CD4-positive, alpha-beta T cell treated with Interleukin-17A for 1 hour (primary cell): ENCODE data around the gene ENTHD1.
A peak's percentile ranks its signal among the peaks of the same experiment; 100 is the strongest.

Experiments used
- DNase-seq: peaks from one replicate; pipeline ENCODE4 v3.0.0-alpha.2; 2020

ENTHD1 gene

DNA sequence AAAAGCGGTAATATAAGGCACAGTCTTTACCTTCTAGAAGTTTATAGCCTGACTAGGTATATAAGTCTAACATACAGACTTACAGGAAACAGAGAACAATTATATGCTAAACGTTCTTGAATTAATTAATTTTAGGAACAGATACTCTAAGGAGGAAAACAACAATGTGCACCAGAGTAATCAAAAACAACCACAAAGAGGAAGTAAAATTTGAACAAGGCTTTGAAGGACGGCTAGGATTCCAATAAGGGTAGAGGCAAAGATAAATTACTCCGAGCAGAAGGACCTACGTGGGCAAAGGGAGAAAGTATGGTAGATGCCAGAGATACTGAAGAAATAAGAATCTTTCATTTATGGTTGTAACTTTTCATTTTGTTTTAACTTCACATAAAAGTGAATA lies 54.4 kb downstream of the ENTHD1 start:
- no peak for DNase-seq

DNA sequence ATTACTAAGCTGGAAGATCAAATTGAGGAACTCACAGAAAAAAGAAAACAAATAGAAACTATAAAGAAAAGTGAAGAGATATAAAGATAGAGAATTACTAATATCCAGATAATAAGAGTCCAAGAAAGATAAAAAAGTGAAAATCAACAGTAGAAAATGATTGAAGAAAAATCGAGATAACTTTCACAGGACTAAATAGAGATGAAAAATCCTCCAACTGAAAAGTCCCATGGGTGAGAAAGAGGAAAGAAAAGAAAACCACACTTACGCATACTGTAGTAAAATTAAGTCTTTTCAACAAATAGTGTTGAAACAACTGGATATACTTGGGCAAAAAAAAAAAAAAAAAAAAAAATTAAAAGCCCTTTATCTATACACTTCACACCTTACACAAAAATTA lies 60.0 kb downstream of the ENTHD1 start:
- no peak for DNase-seq

DNA sequence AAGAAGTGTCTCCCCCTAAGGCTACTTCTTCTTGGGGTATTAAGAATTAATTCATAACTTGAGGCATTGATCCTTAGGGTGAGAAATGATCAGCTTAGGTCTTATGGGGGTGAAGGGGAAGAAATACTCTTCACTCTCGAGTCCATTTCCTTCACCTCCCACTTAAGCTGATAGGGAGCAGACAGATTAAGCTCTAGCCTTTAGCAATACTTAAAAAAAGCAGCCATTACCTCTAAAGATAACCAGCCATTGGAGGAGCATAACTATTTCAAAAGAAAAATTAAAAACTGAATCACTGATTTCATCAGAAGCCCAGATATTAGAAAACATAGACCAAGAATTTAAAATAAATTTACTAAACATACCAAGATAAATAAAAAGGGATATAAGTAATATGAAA lies 60.5 kb downstream of the ENTHD1 start:
- no peak for DNase-seq

DNA sequence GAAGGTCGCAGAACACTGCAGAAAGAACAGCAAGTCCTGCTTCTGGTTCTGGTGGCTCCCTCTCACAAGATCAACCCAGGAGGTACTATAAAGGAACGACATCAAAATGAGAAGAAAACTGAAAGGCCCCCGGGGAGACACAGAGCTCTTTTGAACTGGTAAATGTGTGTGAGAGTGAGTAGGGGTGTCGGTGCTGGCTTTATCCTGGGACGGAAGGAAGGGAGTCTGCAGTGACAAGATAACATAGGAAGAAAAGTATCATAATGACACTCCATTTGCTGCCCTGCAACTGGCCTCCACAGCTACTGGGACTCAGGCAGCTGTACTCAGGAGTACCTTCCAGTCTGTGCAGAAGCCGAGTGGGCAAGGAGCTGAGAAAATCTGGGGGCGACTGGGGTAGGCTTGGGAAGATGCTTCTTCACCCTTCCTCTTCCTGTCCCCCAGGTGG lies 60.9 kb downstream of the ENTHD1 start:
- no peak for DNase-seq

DNA sequence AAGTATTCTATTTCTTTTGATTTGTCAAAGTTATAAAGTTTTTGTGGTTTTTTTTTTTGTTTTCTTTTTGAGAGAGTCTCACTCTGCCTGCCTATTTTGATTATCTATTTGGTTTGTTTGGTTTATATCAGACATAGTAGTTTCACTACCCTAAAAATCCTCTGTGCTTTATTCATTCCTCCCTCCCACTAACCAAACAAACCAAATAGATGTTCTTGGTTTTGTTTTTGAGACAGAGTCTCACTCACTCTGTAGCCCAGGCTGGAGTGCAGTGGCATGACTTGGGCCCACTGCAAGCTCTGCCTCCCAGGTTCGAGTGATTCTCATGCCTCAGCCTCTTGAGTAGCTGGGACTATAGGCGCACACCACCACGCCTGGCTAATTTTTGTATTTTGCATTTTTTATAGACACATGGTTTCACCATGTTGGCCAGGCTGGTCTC lies 67.9 kb downstream of the ENTHD1 start:
- no peak for DNase-seq

DNA sequence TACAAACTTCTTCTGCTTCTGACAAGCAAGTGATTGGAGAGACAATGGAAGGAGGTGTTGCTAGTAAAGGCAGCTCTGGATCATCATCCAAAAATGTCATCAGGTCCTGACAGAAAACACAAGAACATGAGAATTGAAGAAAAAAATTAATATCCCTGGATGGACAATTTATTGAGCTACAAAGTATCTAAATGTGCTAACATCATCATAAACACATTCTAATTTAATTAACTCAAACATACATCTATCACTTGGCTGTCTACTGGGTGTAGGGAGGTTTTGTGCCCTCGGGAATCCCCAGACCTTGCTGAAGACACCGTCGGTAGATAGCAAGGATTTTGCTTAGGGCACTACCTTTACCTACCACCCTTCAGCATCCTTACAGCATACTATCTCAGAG lies 72.6 kb downstream of the ENTHD1 start:
- no peak for DNase-seq

DNA sequence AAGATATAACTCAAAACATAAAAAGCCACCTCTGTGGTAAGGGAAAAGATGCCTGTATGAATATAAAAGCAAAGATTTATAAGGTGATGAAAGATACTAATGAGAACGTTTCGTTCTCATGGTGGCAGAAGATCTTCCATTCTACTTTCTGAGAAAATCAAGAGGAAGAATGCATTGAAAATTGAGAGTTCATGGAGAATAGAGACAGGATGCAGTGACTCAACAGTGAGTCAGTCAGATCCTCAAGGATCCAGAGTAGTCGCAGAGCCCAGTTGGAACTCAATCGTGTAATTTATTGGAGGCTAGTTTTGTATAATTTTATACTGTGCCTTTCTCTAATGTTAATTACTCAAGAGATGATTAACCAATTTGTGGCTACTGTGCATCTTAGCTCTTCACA lies 73.3 kb downstream of the ENTHD1 start:
- DNase-seq: no peak

DNA sequence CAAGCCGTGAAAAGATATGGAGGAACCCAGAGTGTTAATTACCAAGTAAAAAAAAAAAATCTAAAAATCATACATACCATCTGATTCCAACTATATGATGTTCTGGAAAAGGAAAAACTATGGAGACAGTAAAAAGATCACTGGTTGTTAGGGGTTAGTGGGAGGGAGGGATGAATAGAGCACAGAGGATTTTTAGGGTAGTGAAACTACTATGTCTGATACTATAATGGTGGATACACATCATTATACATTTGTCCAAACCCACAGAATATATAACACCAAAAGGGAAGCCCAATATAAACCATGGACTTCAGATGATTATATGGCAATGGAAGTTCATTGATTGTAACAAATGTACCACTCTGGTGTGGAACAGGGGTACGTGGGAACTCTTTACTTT lies 74.1 kb downstream of the ENTHD1 start:
- DNase-seq: no peak

DNA sequence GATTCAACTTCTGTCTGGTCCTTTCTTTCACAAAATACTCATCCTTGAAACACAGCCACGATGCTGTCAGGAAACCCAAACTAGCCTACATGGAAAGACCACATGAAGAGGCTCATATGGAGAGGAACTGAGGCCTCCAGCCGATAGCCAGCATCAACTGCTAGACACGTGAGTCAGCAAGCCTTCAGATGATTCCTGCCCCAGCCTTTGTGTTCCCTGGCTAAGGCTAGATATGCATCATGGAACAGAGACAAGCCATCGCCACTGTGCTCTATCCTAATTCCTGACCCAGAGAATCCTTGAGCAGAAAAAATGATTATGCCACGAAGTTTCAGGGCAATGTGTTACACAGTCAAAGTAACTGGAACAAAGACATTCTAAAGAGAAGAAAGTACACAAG lies 75.5 kb downstream of the ENTHD1 start:
- DNase-seq: no peak

DNA sequence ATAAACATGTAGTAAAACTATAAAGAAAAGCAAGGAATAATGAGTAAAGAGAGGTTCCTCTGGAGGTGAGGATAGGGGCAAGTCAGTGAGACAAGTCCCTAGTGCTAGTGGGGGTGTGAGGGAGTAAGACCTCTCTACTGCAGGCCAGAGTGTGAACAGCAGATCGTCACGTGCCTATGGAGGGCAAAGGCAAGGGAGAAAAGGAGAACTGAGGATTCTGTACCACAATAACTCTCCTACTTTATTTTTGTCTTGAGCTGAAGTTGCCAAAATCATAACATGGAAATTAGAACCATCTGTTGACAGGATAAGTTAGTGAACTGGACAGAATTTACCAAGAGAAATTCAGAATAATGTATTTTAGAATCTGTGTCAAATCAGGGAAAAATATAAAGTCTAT lies 77.6 kb downstream of the ENTHD1 start:
- DNase-seq: no peak

DNA sequence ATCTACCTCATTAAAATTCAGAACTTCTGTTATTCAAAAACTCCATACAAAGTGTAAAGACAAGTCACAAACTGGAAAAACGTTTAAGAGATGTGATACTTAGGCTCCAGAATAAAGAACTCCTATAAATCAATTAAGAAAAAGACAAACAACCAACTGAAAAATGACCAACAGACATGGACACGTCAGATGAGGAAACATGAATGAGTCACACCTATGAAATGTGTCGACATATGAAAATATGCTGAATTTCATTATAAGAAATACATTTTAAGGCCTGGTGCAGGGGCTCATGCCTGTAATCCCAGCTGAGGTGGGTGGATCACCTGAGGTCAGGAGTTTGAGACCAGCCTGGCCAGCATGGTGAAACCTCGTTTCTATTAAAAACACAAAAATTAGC lies 78.7 kb downstream of the ENTHD1 start:
- no peak for DNase-seq

DNA sequence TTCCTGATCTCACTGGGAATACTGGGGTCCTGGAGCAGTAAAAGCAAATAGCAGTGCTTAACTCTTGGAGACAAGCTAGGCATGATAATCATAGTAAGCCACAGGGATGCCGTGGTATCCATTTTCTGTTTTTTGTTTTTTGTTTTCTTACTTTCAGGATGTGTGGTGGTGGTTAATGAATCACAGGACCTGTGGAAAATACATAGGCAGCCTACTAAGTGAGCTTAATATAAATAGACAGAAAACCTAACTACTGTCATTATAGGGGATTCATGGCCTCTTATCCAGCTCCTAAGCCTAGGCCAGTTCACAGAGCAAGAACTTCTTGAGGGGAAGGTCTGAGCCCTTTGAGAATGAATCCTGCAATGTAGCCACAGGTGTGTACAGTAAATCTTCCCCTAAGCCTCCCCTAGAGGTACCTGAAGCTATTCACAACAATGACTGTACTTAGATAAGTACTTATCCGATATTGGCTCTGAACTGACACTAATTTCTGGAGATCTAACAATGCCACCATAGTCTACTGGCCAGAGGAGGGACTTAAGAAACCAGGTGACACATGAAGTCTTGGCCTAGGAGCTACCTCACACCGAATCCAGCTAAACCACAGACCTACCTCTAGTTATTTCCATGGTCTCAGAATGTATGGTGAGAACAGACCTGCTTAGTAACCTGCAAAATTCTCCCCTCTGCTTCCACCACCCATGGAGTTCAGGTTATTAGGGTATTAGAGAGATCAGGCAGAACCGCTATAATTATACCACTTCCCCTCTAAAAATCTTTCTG lies 83.6 kb downstream of the ENTHD1 start:
- DNase-seq: no peak

DNA sequence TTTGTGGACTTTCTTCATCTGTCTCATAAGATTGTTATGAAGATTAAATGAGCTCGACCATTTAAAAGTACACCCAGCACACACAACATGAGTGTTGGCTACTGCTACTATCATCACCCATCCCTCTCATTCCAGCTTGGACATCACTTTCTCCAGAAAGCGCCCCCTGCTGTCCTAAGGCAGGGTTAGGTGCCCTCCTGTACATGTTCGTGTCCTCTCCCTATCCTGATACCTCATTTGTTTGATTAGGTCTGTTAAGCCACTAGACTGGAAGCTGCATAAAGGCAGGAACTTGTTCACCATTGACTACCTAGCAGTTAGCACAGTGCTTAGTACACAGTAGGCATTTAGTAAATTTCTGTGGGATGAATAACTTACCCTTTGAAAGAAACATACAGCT lies 85.5 kb downstream of the ENTHD1 start:
- peak; percentile 36 for DNase-seq

DNA sequence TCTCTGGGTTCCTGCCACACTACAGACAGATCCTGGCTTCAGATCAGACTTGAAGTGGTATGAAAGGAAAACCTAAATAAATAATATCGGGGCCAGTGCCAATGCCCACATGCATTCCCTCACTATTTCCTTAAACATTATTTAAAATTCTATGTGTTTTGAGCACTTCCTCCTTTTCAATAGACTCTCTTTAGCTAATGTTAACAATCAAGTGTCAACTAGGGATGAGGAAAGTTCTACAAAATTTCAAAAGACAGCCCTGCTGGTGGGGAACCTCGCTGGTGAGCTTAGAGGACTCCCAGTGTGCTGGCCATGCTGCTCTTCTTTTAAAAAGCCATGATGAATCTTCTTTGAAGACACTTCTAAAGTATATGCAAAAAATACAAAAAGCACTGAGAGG lies 87.5 kb downstream of the ENTHD1 start:
- DNase-seq: no peak

DNA sequence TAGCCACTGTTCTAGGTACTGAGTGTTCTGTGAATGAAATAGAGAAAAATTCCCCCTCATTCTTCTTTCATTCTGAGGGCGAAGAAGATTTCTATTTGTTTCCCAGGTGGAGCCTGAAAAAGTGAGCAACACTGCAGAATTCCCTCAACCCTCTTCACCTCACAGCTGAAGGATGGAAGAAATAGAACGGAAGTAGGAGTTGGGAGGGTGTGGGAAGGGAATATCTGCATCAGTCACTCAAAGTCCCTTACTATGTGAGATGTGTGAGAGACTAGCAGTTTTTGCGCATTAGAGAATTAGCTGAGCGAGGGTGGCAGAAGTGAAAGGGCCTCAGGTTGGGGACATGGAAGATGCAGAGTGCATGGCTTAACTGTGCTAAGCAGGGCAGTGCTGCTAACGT lies 88.4 kb downstream of the ENTHD1 start:
- no peak for DNase-seq

DNA sequence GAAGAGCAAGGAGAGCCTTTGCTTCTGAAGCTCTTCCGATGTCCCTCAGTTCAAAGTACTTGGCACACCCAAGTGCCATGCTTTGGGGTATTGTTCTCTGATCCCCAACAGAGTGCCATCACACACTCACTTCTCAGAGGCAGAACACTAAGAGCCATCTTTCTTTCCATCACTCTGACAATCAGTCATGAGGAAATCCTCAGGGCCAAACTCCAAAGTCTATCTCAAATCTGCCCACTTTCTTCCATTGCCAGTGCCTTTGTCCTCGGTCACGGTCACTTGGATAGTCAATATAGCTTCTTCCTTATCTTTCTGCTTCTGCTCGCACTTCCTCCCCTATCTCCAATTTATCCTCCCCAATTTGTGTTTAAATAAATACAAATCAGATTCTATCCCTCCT lies 90.9 kb downstream of the ENTHD1 start:
- DNase-seq: no peak

DNA sequence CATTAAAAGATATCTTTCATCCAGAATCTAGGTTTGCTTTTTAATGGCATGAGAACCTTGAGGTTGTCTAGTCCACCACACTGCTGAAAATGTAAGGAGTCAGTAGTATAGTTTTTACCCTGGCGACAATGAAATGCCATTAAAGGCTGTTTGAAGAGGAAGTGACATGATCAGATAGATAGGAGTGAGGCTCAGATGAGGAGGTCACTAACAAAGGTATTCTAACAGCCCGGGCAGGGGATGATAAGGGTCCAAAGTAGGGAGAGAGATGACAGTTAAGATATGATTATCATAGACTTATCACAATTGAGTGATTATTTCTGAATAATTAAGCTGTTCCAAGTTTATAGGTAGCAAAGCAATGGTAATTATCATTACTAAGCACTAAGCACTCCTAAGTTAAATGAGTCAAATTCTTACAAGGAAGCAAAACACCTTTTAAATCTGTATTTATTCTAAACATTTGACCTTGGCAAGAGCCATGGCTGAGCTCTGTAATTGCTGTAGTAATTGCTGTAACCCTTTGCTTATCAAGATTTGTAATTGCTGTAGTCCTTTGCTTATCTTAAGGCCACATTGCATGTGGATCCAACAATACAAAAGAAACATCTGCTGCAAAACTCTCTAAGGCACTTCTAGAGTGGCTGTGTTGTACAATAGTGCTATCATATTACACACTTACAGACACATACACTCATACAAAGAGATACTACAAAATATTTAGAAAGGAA lies 92.6 kb downstream of the ENTHD1 start:
- DNase-seq: no peak

DNA sequence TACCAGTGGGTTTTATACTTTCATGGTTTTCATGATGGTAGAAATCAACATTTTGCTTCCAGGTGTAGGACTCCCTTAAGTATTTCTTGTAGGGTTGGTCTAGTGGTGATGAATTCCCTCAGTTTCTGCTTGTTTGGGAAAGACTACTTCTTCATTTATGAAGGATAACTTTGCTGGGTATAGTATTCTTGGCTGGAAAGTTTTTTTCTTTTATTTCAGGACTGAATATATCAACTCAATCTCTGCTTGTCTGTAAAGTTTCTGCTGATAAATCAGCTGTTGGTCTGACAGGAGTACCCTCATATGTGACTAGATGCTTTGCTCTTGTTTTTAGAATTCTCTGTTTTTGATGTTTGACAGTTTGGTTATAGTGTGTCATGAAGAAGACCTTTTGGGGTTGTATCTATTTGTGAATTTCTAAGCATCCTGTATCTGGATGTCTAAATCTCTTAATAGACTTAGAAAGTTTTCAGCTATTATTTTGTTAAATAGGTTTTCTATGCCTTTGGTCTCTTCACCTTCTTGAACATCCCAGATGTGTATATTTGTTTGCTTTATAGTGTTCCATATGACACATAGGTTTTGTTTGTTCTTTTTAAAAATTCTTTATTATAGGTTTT lies 95.9 kb downstream of the ENTHD1 start:
- DNase-seq: no peak

DNA sequence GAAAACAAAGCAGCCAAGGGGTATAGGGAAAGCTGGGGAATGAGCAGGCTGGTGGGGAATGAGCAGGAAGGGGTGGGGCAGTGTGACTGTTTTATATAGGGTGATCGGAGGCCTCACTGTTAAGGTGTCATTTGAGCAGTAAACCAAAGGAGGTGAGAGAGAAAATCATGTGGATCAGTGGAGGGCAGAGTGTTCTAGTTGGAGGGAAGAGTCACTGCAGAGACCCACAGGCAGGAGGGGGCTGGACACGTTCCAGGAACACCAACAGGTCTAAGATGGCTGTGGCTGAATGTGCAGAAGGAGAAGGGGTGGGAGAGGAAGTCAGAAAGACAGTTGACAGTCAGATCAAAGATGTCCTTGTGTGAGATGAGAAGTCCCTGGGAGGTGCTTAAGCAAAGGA lies 103.8 kb downstream of the ENTHD1 start:
- no peak for DNase-seq

DNA sequence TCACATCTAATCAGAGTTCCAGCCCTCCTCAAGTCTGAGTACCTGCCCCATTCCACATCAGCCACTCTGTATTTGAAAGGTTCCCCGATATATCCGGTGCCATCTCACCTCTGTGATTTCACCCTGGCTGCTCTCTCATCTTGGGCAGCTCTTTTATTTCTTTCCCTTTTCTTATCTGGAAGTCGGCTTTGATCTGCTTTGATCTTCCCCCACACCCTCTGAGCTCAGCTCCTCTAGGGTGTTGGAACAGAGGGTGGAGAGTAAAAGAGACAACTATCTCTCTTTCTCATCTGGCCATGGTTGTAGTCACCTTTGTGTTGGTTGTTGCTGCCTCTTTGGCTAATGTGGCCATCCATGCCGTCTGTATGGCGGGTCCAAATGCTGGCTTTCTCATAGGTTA lies 108.3 kb downstream of the ENTHD1 start:
- DNase-seq: no peak

DNA sequence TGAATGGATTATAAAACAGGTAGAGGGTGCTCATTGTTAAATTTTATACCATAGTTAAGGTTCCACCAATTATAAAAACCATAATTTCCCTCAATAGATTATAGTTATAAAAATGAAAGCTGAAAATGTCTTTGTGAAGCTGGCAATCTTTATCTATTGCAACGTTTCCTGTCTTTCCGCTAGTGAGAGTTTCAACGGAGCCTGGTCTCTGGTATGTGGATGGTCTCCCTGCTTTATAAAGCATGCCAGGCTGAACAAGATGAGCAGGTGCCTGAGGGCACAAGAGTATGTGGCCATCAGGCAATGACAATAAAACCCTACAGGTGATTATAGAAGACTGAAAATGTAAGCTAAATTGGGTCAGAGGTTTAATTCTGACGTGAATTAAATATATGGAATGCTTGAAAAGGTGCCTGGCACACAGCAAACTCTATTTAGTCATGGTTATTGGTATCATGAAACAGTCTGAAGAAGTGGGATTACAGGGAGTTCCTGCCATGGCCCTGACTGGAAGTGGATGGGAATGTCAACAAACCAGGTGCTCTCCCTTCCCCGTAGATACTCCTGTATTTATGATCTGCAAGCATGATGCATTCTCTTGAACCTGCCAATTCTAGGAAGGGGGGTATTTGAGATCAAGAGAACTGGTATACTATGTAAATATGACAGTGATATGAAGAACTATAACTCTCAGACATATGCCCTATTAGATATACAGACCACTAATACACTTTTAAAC lies 115.7 kb downstream of the ENTHD1 start:
- DNase-seq: peak; percentile 1

DNA sequence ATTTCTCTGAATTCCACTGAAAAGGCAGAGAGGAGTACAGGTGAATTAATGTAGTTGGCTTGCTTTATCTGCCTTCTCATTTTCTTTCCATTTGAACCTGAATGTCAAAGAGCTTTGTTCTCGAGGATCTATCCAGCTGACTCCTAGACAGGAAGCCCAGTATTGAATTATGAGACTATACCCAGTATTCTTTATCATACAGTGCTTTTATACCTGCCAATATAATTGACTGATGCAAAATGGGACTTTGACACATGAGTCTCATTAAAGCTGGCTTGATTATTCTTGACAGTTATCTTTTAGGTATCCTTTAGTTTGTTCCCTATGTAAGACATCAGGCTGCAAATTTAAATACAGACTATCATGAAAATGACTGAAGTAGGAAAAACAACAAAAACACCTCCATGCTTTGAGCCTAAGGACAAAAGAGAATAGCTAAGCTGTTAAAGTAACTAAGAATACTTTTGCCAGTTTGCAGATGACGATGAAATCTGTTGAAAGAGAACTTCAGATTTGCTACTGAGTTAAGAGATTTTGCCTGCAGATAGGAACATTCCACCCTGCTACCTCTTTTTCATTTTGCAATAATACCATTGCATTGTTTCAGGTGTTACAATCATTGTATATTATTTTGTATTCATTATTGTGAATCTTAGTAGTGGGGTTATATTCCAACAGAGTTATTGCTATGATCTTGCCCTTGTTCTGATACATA lies 117.1 kb downstream of the ENTHD1 start:
- DNase-seq: no peak
